GM12874 (cell line): ENCODE measurements around the gene YARS1.

Source experiments
- CTCF ChIP-seq: IDR thresholded peaks from 2 replicates; pipeline ENCODE4 v1.5.1; 2011; ENCODE audit warnings: low read depth, mild to moderate bottlenecking, control low read depth, low read length, moderate library complexity; ENCODE audit not compliant: insufficient read depth

The YARS1 gene

DNA sequence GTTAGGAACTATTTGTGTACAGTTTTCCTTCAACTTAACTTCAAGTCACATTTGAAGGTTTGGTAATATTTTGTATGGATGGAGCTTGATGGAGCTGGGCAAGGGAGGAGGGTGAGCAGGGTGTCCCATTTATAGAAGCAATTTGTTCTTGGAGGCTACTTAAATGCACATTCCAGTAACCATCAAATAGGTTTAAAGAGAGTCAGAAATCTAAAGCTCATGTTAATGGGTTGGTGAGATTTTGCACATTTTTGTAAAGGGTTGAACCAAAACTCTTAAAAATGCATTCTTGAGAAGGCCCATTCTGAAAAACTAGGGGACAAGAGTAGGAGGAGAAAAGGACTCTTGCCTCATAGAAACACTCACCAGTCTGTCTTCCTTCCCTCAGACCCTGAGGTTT, 43.4 kb upstream of the YARS1 start:
- no peak for TF ChIP-seq CTCF

GRCh38 chr1:32859915-32860314, 42.8 kb upstream of the YARS1 start:
- no peak for TF ChIP-seq CTCF

- TF ChIP-seq CTCF = no peak
Measured at GRCh38 chr1:32858791-32859190, 41.6 kb upstream of the YARS1 start.

GRCh38 chr1:32858136-32858535, 41.0 kb upstream of the YARS1 start:
- TF ChIP-seq CTCF = no peak

DNA sequence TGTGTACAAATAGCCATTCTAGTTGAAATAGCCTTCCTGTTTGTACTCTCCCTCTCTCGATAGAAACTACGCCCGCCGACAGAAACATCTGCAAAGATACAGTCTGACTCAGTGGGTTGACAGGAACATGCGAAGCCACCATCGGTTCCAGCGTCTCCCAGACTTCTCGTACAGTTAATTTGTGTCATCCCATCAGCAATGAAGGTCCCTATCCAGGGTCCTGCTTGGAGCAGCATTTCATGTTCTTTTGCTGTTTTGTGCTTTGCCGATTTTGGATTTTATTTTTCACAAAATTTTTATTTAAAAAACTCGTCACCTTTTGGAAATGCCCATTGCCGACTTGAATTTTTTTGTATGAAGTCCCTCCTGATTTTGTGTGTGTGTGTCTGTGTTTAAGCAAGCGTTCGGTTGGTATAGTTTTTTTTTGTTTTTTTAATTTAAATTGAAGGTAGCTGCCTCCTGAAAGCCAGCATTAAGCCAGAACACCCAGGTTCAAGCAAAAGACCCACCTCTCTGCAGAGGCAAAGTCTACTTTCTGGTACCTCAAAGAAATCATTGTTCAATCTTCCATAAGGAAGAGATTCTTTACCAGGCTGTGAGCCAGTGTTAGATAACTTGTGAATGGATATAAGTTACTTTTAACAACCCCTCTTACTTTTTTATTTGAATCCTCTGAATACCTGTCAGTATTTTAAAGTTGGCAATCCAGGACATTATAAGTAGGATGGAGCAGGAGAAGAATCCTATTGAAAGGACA, 38.9 kb upstream of the YARS1 start:
- TF ChIP-seq CTCF = no peak

DNA sequence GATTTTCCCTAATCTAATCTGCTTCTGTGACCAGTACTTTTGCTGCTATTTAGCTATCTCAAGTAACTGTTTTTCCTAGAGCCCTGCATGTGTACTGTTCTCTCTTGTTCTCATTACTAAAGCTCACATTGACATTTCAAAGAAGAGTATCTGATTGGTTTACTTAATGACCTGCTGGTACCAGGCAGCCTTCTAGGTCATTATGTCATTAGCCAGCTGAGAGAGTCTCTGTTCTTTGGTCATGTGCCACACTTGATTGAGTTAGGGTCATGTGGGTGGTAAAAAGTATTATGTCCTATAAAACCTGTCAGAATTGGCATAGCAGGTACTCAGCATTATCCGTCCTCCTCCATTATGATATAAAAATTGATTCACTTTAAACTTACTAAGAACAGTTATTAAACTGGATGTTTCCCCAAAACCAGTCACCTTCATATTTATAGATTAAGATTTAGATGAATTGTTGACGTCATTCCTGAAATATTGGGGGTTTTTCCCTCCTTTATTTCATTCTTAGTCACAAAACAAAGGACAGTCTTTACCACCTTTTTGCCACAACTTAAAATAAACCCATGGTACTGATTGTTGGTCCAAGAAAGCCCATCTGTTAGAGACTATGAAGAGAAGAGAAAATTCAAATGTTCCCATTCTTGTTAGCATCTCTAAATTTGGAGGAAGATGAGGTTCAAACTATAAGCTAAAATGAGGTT, 31.4 kb upstream of the YARS1 start:
- TF ChIP-seq CTCF = no peak

GRCh38 chr1:32831878-32832277, 14.7 kb upstream of the YARS1 start:
- TF ChIP-seq CTCF = no peak
